PFSK-1 (cell line): ENCODE measurements around the gene STAG1.

Experiments
- FOXP2 ChIP-seq: optimal IDR thresholded peaks from 2 replicates; pipeline ENCODE3; 2011; ENCODE audit warnings: borderline replicate concordance, control low read depth, inconsistent platforms; ENCODE audit not compliant: insufficient read depth; ENCODE audit errors: extremely low read length, extremely low read depth
- POLR2AphosphoS5 ChIP-seq: IDR thresholded peaks from 2 replicates; pipeline ENCODE4 v1.6.1; 2012; ENCODE audit warnings: low read depth, mild to moderate bottlenecking, control low read depth, low read length, moderate library complexity
- REST ChIP-seq, 2 experiments: IDR thresholded peaks; 2 replicates each; pipeline versions ENCODE4 v1.6.1 to v1.8.0; 2011 to 2012; ENCODE audit warnings: low read depth in 2 of 2, low read length in 2 of 2, control low read depth in 1 of 2, inconsistent platforms in 1 of 2, mild to moderate bottlenecking in 1 of 2, moderate library complexity in 1 of 2; ENCODE audit not compliant: insufficient read depth in 1 of 2
- SIN3A ChIP-seq: IDR thresholded peaks from 2 replicates; pipeline ENCODE4 v1.6.1; 2012; ENCODE audit warnings: mild to moderate bottlenecking, low read length, moderate library complexity, borderline replicate concordance; ENCODE audit not compliant: insufficient read depth
- TAF1 ChIP-seq: IDR thresholded peaks from 2 replicates; pipeline ENCODE4 v1.6.1; 2012; ENCODE audit warnings: low read length, control low read depth, borderline replicate concordance; ENCODE audit not compliant: insufficient read depth

STAG1 gene

DNA sequence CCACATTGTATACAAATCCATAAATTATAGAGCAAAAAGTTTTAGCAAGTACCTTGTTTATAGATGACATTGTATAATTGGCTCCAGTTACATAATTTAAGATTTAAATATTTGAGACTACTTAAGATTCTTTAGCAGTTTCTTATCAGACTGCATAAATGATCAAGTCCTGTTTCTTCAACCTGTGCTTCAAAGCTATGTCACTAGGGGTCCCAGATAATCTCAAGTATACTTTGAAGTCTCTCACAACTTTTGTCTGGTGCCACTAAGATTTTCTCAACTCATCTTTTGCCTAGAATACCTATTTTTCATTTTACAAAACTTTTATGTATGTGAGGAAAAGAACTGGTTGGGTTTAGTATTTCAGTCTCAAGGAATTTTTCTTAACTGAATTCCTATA, 205.5 kb downstream of the STAG1 start:
- TF ChIP-seq POLR2AphosphoS5, result no peak
- TF ChIP-seq TAF1, result no peak
- no peak for TF ChIP-seq FOXP2

- TF ChIP-seq FOXP2 (no peak), TAF1 (no peak), POLR2AphosphoS5 (no peak), REST (IDR thresholded peaks at IDR 0.05; ENCODE audit: insufficient read depth in 1 of 2, low read depth in 2 of 2, low read length in 2 of 2) (no peak), SIN3A (no peak)
Measured at GRCh38 chr3:136545664-136546268, 206.4 kb downstream of the STAG1 start.

DNA sequence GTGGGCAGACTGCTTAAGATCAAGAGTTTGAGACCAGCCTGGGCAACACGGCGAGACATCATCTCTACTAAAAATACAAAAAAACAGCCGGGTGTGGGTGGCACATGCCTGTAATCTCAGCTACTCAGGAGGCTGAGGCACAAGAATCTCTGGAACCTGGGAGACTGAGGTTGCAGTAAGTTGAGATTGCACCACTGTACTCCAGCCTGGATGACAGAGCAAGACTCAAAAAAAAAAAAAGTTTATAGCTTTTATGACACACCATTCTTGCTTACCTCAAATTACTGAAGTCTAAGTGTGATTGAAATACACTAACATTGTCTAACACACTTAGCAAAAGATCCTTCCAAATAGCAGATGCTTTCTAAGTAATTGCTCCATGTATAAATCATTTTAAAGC, 207.6 kb downstream of the STAG1 start:
- TF ChIP-seq FOXP2 (no peak), REST (IDR thresholded peaks at IDR 0.05; ENCODE audit: insufficient read depth in 1 of 2, low read depth in 2 of 2, low read length in 2 of 2) (no peak), SIN3A (no peak), POLR2AphosphoS5 (no peak), TAF1 (no peak)

GRCh38 chr3:136543385-136543784, 208.8 kb downstream of the STAG1 start:
- TF ChIP-seq FOXP2, result no peak

DNA sequence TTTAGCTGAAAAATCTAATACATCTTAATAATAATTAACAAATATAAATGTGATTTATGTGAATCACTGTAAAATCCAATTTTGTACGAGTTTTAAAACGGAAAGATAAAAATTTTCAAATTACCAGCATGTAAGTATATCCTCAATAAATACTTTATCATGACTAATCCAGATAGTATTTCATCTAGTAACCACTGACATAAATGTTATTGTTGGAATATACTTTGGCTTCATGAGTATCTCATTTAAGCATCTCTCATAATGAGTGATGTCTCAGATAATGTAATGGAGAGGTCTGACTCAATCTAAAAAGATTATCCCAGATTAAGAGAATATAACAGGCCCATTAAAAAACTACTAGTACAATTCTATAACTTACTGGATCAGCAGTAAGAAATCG, 216.3 kb downstream of the STAG1 start:
- TF ChIP-seq SIN3A (no peak), FOXP2 (no peak), REST (IDR thresholded peaks at IDR 0.05; ENCODE audit: insufficient read depth in 1 of 2, low read depth in 2 of 2, low read length in 2 of 2) (no peak), POLR2AphosphoS5 (no peak), TAF1 (no peak)

DNA sequence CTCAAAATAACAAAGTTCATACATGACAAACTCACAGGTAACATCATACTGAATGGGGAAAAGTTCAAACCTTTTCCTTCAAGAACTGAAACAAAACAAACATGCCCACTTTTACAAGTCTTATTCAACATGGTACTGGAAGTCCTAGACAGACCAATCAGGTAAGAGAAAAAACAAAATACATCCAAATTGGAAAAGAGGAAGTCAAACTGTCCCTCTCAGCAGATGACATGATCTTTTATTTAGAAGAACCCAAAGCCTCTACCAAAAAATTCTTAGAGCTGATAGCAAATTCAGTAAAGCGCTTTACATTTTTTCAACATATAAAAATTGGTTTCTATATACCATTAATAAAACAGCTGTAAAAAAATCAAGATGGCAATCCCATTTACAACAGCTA, 219.4 kb downstream of the STAG1 start:
- no peak for TF ChIP-seq FOXP2
- no peak for TF ChIP-seq POLR2AphosphoS5
- no peak for TF ChIP-seq TAF1
- TF ChIP-seq SIN3A, result no peak
- TF ChIP-seq REST (IDR thresholded peaks at IDR 0.05; ENCODE audit: insufficient read depth in 1 of 2, low read depth in 2 of 2, low read length in 2 of 2), result no peak
